Coronary artery (tissue), 2 donors: ENCODE results near the gene PLXNB1.
A peak's percentile ranks its signal among the peaks of the same experiment; 100 is the strongest.
"Not testable (repeated sequence)": the region's sequence is repeated elsewhere in the genome, so short reads cannot be mapped to it uniquely, and the experiment has no call there.

Experiments used
- DNase-seq: peaks from one replicate; pipeline ENCODE4 v3.0.0-alpha.2; 2017; ENCODE audit warnings: low spot score
- H3K27ac ChIP-seq, 2 donors: fragments of 200-600 bp; sonication (generic); one replicate each; pipeline ENCODE4 v1.5.1; 2016 to 2019
- H3K4me3 ChIP-seq: fragments of 200-600 bp; sonication (generic); 2 replicates; pipeline ENCODE4 v1.5.1; 2016; ENCODE audit warnings: mild to moderate bottlenecking, moderate library complexity
- CTCF ChIP-seq: fragments of 200-600 bp; sonication (generic); IDR thresholded peaks from one replicate; pipeline ENCODE4 v1.5.1; 2019; ENCODE audit warnings: antibody characterized with exemption

The PLXNB1 gene

GRCh38 chr3:48429960-48430707 is at the start of gene PLXNB1:
TSS of gene PLXNB1 (minus strand) at chr3:48430086. CDS start at chr3:48424611, 5,475 bp downstream.
- peak within 1 kb of the TSS; percentile 97 for H3K4me3 ChIP-seq
- H3K27ac ChIP-seq: peak within 1 kb of the TSS; percentile 97 to 99
- no peak for TF ChIP-seq CTCF
- DNase-seq: no peak

GRCh38 chr3:48478626-48479555 is 49.0 kb upstream of the PLXNB1 start:
- Histone ChIP-seq H3K4me3 (no peak overlapping the region), H3K27ac (peak overlapping the region in 1 of 2 donors; percentile 10)
- DNase-seq: no peak
- TF ChIP-seq CTCF: no peak

GRCh38 chr3:48477959-48478520 is 48.2 kb upstream of the PLXNB1 start:
- Histone ChIP-seq H3K4me3 (no peak overlapping the region), H3K27ac (peak overlapping the region in 1 of 2 donors; percentile 10)

GRCh38 chr3:48476426-48477053 is 46.7 kb upstream of the PLXNB1 start:
- Histone ChIP-seq H3K27ac (no peak overlapping the region), H3K4me3 (no peak overlapping the region)
- DNase-seq: no peak
- TF ChIP-seq CTCF: no peak

More at GRCh38 chr3:48477959-48478520, 48.2 kb upstream of the PLXNB1 start:
- TF ChIP-seq CTCF: no peak
- no peak for DNase-seq

- no peak for TF ChIP-seq CTCF
- DNase-seq: no peak
- no peak overlapping the region for H3K27ac ChIP-seq
Observed at GRCh38 chr3:48475188-48475587, 45.3 kb upstream of the PLXNB1 start.

GRCh38 chr3:48474619-48475018 is 44.7 kb upstream of the PLXNB1 start:
- TF ChIP-seq CTCF: no peak
- no peak overlapping the region for H3K27ac ChIP-seq
- H3K4me3 ChIP-seq: no peak overlapping the region
- no peak for DNase-seq

More at GRCh38 chr3:48475188-48475587, 45.3 kb upstream of the PLXNB1 start:
- no peak overlapping the region for H3K4me3 ChIP-seq

GRCh38 chr3:48474031-48474430 is 44.1 kb upstream of the PLXNB1 start:
- not testable (repeated sequence) for DNase-seq, H3K4me3 ChIP-seq, H3K27ac ChIP-seq
